Esophagus muscularis mucosa (tissue), 4 donors: ENCODE data around the gene POM121L2. TPM values are rescaled to one million over a fixed set of nuclear protein-coding genes. Genes with fewer than 3 reads are reported as not detected.

ENCODE experiments used
- DNase-seq: peaks from one replicate; pipeline ENCODE4 v3.0.0-alpha.2; 2017; ENCODE audit errors: extremely low spot score
- H3K27ac ChIP-seq, 4 donors: fragments of 200-600 bp; sonication (generic); replicated peaks in 1 of 4; 1 replicate in 3 of 4; 2 replicates in 1 of 4; pipeline ENCODE4 v1.5.1; 2016 to 2019; ENCODE audit warnings: mild to moderate bottlenecking in 1 of 4
- H3K27me3 ChIP-seq, 4 donors: fragments of 200-600 bp; sonication (generic); one replicate each; pipeline versions ENCODE4 v1.5.1 to v1.6.0; 2016 to 2019
- H3K36me3 ChIP-seq, 4 donors: fragments of 200-600 bp; sonication (generic); one replicate each; pipeline ENCODE4 v1.5.1; 2016 to 2019
- H3K4me1 ChIP-seq, 4 donors: fragments of 200-600 bp; sonication (generic); one replicate each; pipeline ENCODE4 v1.5.1; 2016 to 2019
- H3K4me3 ChIP-seq, 4 donors: fragments of 200-600 bp; sonication (generic); 1 replicate in 2 of 4; 2 replicates in 2 of 4; pipeline ENCODE4 v1.5.1; 2016 to 2019; ENCODE audit warnings: mild to moderate bottlenecking in 4 of 4, moderate library complexity in 1 of 4
- H3K9me3 ChIP-seq, 4 donors: fragments of 200-600 bp; sonication (generic); 1 replicate in 3 of 4; 2 replicates in 1 of 4; pipeline ENCODE4 v1.5.1; 2016 to 2019
- EP300 ChIP-seq: sonication (generic); formaldehyde crosslinking; IDR thresholded peaks from one replicate; pipeline ENCODE4 v1.6.1; 2017; ENCODE audit warnings: antibody characterized with exemption
- POLR2A ChIP-seq: fragments of 450-650 bp; IDR thresholded peaks from one replicate; pipeline ENCODE4 v1.6.1; 2017; ENCODE audit warnings: antibody characterized with exemption, moderate library complexity, mild to moderate bottlenecking, low read depth
- POLR2AphosphoS5 ChIP-seq, 2 donors: sonication (generic); formaldehyde crosslinking; IDR thresholded peaks; one replicate each; pipeline ENCODE4 v1.6.1; 2017; ENCODE audit warnings: antibody characterized with exemption in 2 of 2
- WGBS: methylation state at CpG from one replicate; pipeline ENCODE4 v1.1.5; 2018; 5-methylcytosine and 5-hydroxymethylcytosine counted together
- intact Hi-C: fragments of 100-400 bp; cut with DNase I; formaldehyde crosslinking; loops from one replicate; pipeline ENCODE4 v1.15.1; 2023
- total RNA-seq, 4 donors: library from RNA; depleted of rRNA; stranded (reverse); fragments of >200 nt; gene quantifications; one replicate each; pipeline versions ENCODE4 v1.1.0 to v1.2.1, GENCODE V29; 2016
- TF ChIP-seq, protein P1 (sequence below), 3 experiments: fragments of 200-600 bp in 2 of 3; fragments of 450-650 bp in 1 of 3; sonication (generic) in 2 of 3; IDR thresholded peaks; one replicate each; pipeline ENCODE4 v1.5.1; 2017 to 2019; ENCODE audit warnings: antibody characterized with exemption in 3 of 3, mild to moderate bottlenecking in 2 of 3, moderate library complexity in 1 of 3

POM121L2 gene
- total RNA-seq, 4 donors from 2014 or later, result not detected

DNA sequence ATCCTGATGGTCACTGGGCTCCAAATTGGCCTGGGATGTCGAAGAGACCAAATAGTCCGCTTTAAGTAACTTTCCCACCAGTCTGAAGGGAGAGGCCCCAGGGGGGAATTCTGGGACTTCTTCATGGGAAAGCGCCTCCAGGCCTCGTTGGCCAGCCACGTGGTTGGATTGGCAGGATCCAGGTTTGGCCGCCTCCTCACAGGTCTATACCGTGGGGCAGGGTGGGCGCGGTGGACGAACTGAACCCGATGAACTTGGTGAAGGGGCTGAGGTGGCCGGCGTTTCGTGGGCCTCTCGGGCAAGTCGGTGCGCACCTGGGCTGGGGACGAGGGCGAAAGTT lies 297 bp downstream of the POM121L2 start:
- WGBS, result 17% methylated on average over 15 of the region's 19 CpGs
- Histone ChIP-seq H3K27ac (no peak overlapping the region), H3K4me3 (peak overlapping the region; percentile 46 to 58 (median 48)), H3K9me3 (no peaks in the 10 kb centered on the region), H3K27me3 (peaks cover 0 to 76% (median 26%) of the 10 kb centered on the region in 4 donors), H3K4me1 (peaks cover 8 to 17% (median 13%) of the 10 kb centered on the region in 4 donors), H3K36me3 (no peaks in the 10 kb centered on the region)
- no peak for DNase-seq
- no peak for TF ChIP-seq POLR2AphosphoS5 (IDR thresholded peaks at IDR 0.05)
- no peak for TF ChIP-seq EP300
- intact Hi-C loops, result no loop called here

DNA sequence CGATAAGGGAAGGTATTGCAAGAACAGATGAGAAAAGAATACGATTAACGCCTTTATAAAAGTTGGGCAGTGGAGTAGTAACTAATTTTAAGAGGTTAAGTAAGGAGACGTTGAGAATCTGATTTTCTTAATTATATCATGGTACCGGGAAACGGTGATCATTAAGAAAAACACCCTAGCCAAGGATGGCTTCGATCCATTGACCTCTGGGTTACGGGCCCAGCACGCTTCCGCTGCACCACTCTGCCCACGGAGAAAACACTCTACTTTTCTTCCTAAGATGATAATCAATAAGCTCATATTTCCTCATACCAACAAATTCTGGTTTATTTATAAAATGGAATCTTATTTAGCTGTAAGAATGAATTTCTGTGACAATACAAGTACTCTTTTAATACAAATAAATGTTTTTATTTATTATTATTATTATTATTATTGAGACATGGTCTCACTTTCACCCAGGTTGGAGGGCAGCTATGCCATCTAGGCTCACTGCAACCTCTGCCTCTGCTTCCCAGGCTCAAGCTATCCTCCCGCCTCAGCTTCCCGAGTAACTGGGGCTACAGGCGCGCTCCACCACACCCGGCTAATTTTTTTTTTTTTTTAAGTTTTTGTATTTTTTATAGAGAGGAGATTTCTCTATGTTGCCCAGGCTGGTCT lies 8.3 kb downstream of the POM121L2 start:
- Histone ChIP-seq H3K4me1 (no peaks in the 10 kb centered on the region), H3K4me3 (no peak overlapping the region), H3K9me3 (peaks cover 0 to 9% (median 4%) of the 10 kb centered on the region in 4 donors), H3K27me3 (peaks cover 0 to 98% (median 22%) of the 10 kb centered on the region in 4 donors), H3K36me3 (no peaks in the 10 kb centered on the region), H3K27ac (no peak overlapping the region)
- WGBS, result 35% methylated on average over 16 of the region's 16 CpGs
- intact Hi-C loops, result no loop called here
- TF ChIP-seq POLR2A (no peak), POLR2AphosphoS5 (IDR thresholded peaks at IDR 0.05) (no peak), EP300 (no peak)
- TF ChIP-seq, protein P1, sequence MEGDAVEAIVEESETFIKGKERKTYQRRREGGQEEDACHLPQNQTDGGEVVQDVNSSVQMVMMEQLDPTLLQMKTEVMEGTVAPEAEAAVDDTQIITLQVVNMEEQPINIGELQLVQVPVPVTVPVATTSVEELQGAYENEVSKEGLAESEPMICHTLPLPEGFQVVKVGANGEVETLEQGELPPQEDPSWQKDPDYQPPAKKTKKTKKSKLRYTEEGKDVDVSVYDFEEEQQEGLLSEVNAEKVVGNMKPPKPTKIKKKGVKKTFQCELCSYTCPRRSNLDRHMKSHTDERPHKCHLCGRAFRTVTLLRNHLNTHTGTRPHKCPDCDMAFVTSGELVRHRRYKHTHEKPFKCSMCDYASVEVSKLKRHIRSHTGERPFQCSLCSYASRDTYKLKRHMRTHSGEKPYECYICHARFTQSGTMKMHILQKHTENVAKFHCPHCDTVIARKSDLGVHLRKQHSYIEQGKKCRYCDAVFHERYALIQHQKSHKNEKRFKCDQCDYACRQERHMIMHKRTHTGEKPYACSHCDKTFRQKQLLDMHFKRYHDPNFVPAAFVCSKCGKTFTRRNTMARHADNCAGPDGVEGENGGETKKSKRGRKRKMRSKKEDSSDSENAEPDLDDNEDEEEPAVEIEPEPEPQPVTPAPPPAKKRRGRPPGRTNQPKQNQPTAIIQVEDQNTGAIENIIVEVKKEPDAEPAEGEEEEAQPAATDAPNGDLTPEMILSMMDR (IDR thresholded peaks at IDR 0.05), result no peak
- no peak for DNase-seq

DNA sequence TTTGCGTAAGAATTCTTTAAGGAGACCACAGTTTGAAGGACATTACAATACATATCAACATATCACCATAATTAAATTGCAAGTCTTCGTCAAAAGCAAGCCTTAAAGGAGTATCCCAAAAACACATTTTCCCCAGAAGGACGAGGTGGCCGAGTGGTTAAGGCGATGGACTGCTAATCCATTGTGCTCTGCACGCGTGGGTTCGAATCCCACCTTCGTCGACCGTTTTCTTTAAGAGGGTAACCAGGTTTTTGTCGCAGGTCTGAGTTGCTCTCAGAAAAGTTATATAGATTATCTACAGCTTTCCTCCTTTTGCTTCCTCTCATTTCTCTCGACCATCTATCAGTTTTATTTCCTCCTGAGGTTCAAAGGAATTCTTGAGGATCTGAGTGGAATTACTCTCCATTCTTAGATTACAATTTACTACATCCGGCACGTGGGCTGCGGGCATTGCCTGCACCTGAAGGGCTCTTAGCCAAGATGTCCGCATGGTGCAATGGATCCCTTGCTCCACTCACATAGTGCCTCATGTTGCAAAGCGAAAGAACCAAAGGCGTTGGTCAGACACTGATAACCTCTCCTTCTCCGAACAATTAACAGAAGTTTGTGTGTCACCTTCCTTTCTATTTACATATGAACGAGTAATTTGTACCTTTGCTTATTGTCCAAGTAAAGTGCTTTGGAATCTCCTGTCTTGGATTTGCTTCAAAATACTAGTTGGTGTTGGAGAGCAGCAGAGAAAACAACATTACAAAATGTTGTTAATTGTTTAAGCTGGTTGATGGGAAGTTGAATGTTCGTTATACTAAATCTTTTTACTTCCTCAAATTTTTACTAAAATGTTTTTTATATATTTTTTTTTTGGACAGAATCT lies 14.0 kb downstream of the POM121L2 start:
- no peak for DNase-seq
- peaks cover 0 to 100% (median 65%) of the 10 kb centered on the region in 4 donors for H3K27me3 ChIP-seq

DNA sequence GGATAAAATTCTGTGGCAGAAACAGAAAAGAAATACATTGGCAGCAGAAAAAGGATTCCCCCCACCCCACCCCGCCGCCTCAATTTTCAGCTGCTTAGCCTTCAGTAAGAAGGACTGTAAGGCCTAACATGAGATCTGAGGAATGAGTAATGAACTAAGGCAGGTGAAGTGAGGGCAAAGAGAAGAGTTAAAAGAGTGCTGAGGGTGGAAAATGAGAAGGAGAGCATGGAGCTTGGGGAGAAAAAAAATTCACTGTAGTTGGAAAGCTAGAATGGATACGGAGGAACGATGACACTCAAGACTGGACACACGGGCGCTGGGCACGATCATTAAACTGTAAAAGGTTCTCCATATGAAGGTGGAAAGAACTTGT lies 14.6 kb downstream of the POM121L2 start:
- Histone ChIP-seq H3K4me1 (peaks cover 0 to 10% (median 1%) of the 10 kb centered on the region in 4 donors), H3K9me3 (no peaks in the 10 kb centered on the region), H3K4me3 (no peak overlapping the region), H3K27ac (no peak overlapping the region), H3K27me3 (peaks cover 0 to 100% (median 68%) of the 10 kb centered on the region in 4 donors), H3K36me3 (no peaks in the 10 kb centered on the region)
- TF ChIP-seq POLR2AphosphoS5 (IDR thresholded peaks at IDR 0.05) (no peak), EP300 (no peak), POLR2A (no peak)
- TF ChIP-seq, protein P1 (IDR thresholded peaks at IDR 0.05), result no peak
- 10% methylated on average over 7 of the region's 7 CpGs for WGBS
- intact Hi-C loops, result no loop called here
- DNase-seq, result no peak

More for the DNA sequence above, 14.0 kb downstream of the POM121L2 start:
- no peak overlapping the region for H3K27ac ChIP-seq
- no peak overlapping the region for H3K4me3 ChIP-seq
- TF ChIP-seq, protein P1 (IDR thresholded peaks at IDR 0.05), result no peak
- TF ChIP-seq POLR2A (no peak), POLR2AphosphoS5 (IDR thresholded peaks at IDR 0.05) (no peak), EP300 (no peak)
- no peaks in the 10 kb centered on the region for H3K36me3 ChIP-seq
- 23% methylated on average over 22 of the region's 22 CpGs for WGBS
- intact Hi-C loops, result no loop called here
- H3K4me1 ChIP-seq, result peaks cover 0 to 10% (median 1%) of the 10 kb centered on the region in 4 donors
- peaks cover 0 to 3% (median 0%) of the 10 kb centered on the region in 4 donors for H3K9me3 ChIP-seq

DNA sequence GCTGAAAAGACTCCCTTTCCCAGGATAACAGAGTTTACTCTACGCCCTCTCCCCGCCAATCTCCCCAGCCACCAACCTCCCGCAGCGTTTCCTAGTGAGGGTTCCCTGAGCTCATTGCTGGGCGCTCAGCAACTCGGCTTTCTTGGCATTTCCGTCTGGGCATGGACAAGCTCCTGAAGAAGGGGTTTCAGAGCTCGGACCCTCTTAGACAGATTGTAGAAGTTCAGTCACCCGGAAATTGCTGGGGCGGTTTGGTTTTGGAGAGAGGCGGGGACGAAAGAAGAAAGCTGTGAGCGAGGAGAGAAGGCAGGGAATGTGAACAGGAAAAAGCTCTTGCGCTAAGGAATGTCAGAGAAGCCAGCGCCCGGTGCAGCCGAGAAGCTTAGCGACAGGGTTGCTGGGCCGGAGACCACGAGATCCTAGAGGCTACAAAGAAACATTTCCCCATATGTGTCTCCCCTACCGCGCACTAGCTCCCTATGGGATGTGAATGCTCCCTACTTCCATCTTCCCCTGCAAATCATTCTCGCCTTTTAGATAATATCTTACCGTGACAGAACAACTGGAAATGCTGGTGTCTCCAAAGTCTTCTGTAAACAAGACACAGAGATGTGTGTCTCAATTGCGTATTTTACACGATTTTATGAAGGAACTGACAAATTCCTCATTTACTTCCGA lies 15.8 kb downstream of the POM121L2 start:
- Histone ChIP-seq H3K36me3 (no peaks in the 10 kb centered on the region), H3K27ac (no peak overlapping the region), H3K4me1 (peaks cover 0 to 10% (median 1%) of the 10 kb centered on the region in 4 donors), H3K9me3 (peaks cover 0 to under 1% (median 0%) of the 10 kb centered on the region in 4 donors), H3K27me3 (peaks cover 0 to 100% (median 62%) of the 10 kb centered on the region in 4 donors), H3K4me3 (no peak overlapping the region)
- no peak for TF ChIP-seq POLR2AphosphoS5 (IDR thresholded peaks at IDR 0.05)
- no peak for TF ChIP-seq POLR2A
- TF ChIP-seq, protein P1 (IDR thresholded peaks at IDR 0.05), result no peak
- no peak for TF ChIP-seq EP300
- DNase-seq, result no peak
- intact Hi-C loops, result no loop called here
- 4% methylated on average over 27 of the region's 27 CpGs for WGBS
